HepG2 (cell line): ENCODE measurements around the gene DCAF6. TPM values are rescaled to one million over a fixed set of nuclear protein-coding genes. Genes with fewer than 3 reads are reported as not detected.

ENCODE experiments used
- CHD4 ChIP-seq: fragments of 200-600 bp; sonication (generic); IDR thresholded peaks from 2 replicates; pipeline ENCODE4 v1.7.0; 2017; ENCODE audit warnings: mild to moderate bottlenecking, low read length, borderline replicate concordance
- FOXO1 ChIP-seq: sonication (generic); formaldehyde crosslinking; IDR thresholded peaks from 2 replicates; pipeline ENCODE4 v1.4.0; 2020; ENCODE audit warnings: missing genetic modification reagents
- MED8 ChIP-seq: sonication (generic); formaldehyde crosslinking; IDR thresholded peaks from 2 replicates; pipeline ENCODE4 v1.8.1; 2023; ENCODE audit warnings: mild to moderate bottlenecking, missing genetic modification reagents; ENCODE audit not compliant: insufficient replicate concordance
- SNAI1 ChIP-seq: sonication (generic); formaldehyde crosslinking; IDR thresholded peaks from 2 replicates; pipeline ENCODE4 v1.5.0; 2020; ENCODE audit warnings: mild to moderate bottlenecking, missing genetic modification reagents, borderline replicate concordance
- U2AF2 ChIP-seq: fragments of 200-400 bp; formaldehyde crosslinking; IDR thresholded peaks from 2 replicates; pipeline ENCODE4 v1.6.1; 2017; ENCODE audit warnings: low read depth, mild to moderate bottlenecking, low read length
- ZBED4 ChIP-seq: sonication (generic); formaldehyde crosslinking; IDR thresholded peaks from 2 replicates; pipeline ENCODE4 v1.4.0; 2020; ENCODE audit warnings: missing genetic modification reagents, borderline replicate concordance
- ZBTB7A ChIP-seq: sonication (generic); formaldehyde crosslinking; IDR thresholded peaks from 2 replicates; pipeline ENCODE4 v1.8.0; 2022; ENCODE audit warnings: mild to moderate bottlenecking, missing genetic modification reagents
- ZBTB7B ChIP-seq: sonication (generic); formaldehyde crosslinking; IDR thresholded peaks from 2 replicates; pipeline ENCODE4 v1.4.0; 2020; ENCODE audit warnings: missing genetic modification reagents
- ZNF225 ChIP-seq: sonication (generic); formaldehyde crosslinking; IDR thresholded peaks from 2 replicates; pipeline ENCODE4 v1.4.0; 2020; ENCODE audit warnings: mild to moderate bottlenecking, missing genetic modification reagents
- polyA plus RNA-seq, 8 experiments: library from polyadenylated mRNA; depleted of rRNA in 3 of 8; stranded (reverse) in 7 of 8; unstranded in 1 of 8; fragments of >200 nt; fragmentation: Illumina TruSeq in 4 of 8; extraction: Trizol in 4 of 8; gene quantifications; 2 replicates each; pipeline versions ENCODE4 v1.2.1 to v1.2.3, GENCODE V29; 2011 to 2016; ENCODE audit warnings: low read depth in 4 of 8, missing spikeins in 1 of 8, mixed read lengths in 1 of 8; ENCODE audit not compliant: insufficient read depth in 1 of 8
- total RNA-seq, 5 experiments: library from RNA; depleted of rRNA; stranded (reverse); fragments of >200 nt; fragmentation: Illumina TruSeq; extraction: Trizol; gene quantifications; 2 replicates each; pipeline ENCODE4 v1.2.3, GENCODE V29; 2016; ENCODE audit warnings: low read depth in 1 of 5
- TF ChIP-seq, protein P1 (sequence below), 2 experiments: fragments of 450-650 bp in 1 of 2; sonication (generic) in 1 of 2; formaldehyde crosslinking in 1 of 2; IDR thresholded peaks; 2 replicates each; pipeline versions ENCODE4 v1.6.1 to v1.8.0; 2016 to 2022; ENCODE audit warnings: antibody characterized with exemption in 1 of 2, mild to moderate bottlenecking in 1 of 2, missing genetic modification reagents in 1 of 2
- TF ChIP-seq, protein P2 (sequence below): sonication (generic); formaldehyde crosslinking; IDR thresholded peaks from 2 replicates; pipeline ENCODE4 v1.8.0; 2022; ENCODE audit warnings: mild to moderate bottlenecking, missing genetic modification reagents
- TF ChIP-seq, protein P3 (sequence below), 2 experiments: fragments of 450-650 bp in 1 of 2; sonication (generic) in 1 of 2; formaldehyde crosslinking; IDR thresholded peaks; 2 replicates each; pipeline versions ENCODE4 v1.5.0 to v1.8.0; 2020 to 2022; ENCODE audit warnings: mild to moderate bottlenecking in 1 of 2, missing genetic modification reagents in 1 of 2

Gene DCAF6
- total and polyA plus RNA-seq, 2 of the 13 experiments (the other 11 are each of a cell fraction or from before 2014, with no cell fraction given), result 24.7 to 33.7 TPM

GRCh38 chr1:167916766-167917511 lies 19.5 kb upstream of the DCAF6 start (continued):
- TF ChIP-seq ZBED4 (CRISPR knock-in tag), result no peak
- no peak for TF ChIP-seq FOXO1 (CRISPR knock-in tag)
- TF ChIP-seq, protein P1, sequence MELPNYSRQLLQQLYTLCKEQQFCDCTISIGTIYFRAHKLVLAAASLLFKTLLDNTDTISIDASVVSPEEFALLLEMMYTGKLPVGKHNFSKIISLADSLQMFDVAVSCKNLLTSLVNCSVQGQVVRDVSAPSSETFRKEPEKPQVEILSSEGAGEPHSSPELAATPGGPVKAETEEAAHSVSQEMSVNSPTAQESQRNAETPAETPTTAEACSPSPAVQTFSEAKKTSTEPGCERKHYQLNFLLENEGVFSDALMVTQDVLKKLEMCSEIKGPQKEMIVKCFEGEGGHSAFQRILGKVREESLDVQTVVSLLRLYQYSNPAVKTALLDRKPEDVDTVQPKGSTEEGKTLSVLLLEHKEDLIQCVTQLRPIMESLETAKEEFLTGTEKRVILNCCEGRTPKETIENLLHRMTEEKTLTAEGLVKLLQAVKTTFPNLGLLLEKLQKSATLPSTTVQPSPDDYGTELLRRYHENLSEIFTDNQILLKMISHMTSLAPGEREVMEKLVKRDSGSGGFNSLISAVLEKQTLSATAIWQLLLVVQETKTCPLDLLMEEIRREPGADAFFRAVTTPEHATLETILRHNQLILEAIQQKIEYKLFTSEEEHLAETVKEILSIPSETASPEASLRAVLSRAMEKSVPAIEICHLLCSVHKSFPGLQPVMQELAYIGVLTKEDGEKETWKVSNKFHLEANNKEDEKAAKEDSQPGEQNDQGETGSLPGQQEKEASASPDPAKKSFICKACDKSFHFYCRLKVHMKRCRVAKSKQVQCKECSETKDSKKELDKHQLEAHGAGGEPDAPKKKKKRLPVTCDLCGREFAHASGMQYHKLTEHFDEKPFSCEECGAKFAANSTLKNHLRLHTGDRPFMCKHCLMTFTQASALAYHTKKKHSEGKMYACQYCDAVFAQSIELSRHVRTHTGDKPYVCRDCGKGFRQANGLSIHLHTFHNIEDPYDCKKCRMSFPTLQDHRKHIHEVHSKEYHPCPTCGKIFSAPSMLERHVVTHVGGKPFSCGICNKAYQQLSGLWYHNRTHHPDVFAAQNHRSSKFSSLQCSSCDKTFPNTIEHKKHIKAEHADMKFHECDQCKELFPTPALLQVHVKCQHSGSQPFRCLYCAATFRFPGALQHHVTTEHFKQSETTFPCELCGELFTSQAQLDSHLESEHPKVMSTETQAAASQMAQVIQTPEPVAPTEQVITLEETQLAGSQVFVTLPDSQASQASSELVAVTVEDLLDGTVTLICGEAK (IDR thresholded peaks at IDR 0.05), result no peak
- TF ChIP-seq, protein P1 (CRISPR knock-in tag; IDR thresholded peaks at IDR 0.05), result no peak
- TF ChIP-seq MED8 (CRISPR knock-in tag), result no peak
- TF ChIP-seq ZBTB7B (CRISPR knock-in tag), result no peak
- no peak for TF ChIP-seq U2AF2
- TF ChIP-seq, protein P2, sequence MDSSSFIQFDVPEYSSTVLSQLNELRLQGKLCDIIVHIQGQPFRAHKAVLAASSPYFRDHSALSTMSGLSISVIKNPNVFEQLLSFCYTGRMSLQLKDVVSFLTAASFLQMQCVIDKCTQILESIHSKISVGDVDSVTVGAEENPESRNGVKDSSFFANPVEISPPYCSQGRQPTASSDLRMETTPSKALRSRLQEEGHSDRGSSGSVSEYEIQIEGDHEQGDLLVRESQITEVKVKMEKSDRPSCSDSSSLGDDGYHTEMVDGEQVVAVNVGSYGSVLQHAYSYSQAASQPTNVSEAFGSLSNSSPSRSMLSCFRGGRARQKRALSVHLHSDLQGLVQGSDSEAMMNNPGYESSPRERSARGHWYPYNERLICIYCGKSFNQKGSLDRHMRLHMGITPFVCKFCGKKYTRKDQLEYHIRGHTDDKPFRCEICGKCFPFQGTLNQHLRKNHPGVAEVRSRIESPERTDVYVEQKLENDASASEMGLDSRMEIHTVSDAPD, result no peak
- peak; percentile 38; the same call in 1 of the 2 replicates for TF ChIP-seq CHD4
- TF ChIP-seq SNAI1 (CRISPR knock-in tag), result no peak
- TF ChIP-seq ZNF225 (CRISPR knock-in tag), result no peak
- no peak for TF ChIP-seq ZBTB7A (CRISPR knock-in tag)
- TF ChIP-seq, protein P3, sequence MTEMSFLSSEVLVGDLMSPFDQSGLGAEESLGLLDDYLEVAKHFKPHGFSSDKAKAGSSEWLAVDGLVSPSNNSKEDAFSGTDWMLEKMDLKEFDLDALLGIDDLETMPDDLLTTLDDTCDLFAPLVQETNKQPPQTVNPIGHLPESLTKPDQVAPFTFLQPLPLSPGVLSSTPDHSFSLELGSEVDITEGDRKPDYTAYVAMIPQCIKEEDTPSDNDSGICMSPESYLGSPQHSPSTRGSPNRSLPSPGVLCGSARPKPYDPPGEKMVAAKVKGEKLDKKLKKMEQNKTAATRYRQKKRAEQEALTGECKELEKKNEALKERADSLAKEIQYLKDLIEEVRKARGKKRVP (CRISPR knock-in tag; IDR thresholded peaks at IDR 0.05), result no peak
